ENCODE data around the gene CAPN15. TPM values are rescaled to one million over a fixed set of nuclear protein-coding genes. Genes with fewer than 3 reads are reported as not detected.

CAPN15 gene
- total RNA-seq, 2 donors from 2014 or later, result 55.3 to 76.1 TPM

GRCh38 chr16:556474-557173 lies 29.1 kb downstream of the CAPN15 start:
- Histone ChIP-seq H3K36me3 (ENCODE audit: control insufficient read depth, insufficient read depth, low read length) (no peaks in the 10 kb centered on the region), H3K4me1 (ENCODE audit: control insufficient read depth, insufficient read depth, low read length) (no peaks in the 10 kb centered on the region), H3K27ac (ENCODE audit: low read depth, low read length) (no peak overlapping the region), H3K9ac (ENCODE audit: extremely low read depth, low read length, poor library complexity, severe bottlenecking) (no peak overlapping the region), H3K4me3 (ENCODE audit: low read length) (no peak overlapping the region), H3K27me3 (ENCODE audit: control insufficient read depth, insufficient read depth, low read length, poor library complexity, severe bottlenecking) (peaks cover 34% of the 10 kb centered on the region), H3K9me3 (ENCODE audit: control insufficient read depth, low read length) (no peaks in the 10 kb centered on the region)
- Mint-ChIP-seq H3K9me3 (no peaks in the 10 kb centered on the region), H3K4me3 (no peak overlapping the region), H3K27ac (no peak overlapping the region), H3K27me3 (ENCODE audit: insufficient read depth) (peaks cover 20% of the 10 kb centered on the region), H3K4me1 (no peaks in the 10 kb centered on the region), H3K36me3 (ENCODE audit: low read depth) (peaks cover 5% of the 10 kb centered on the region)
- no peak for TF ChIP-seq CTCF (conservative IDR thresholded peaks at IDR 0.05)
- 90 to 93% methylated on average over 13 to 32 of the region's 32 CpGs for WGBS, 2 experiments (ENCODE audit: insufficient coverage in 1 of 2, insufficient read length in 1 of 2)
- DNase-seq, result no peak

GRCh38 chr16:557463-558297 lies 30.2 kb downstream of the CAPN15 start:
- 88 to 93% methylated on average over 16 to 23 of the region's 23 CpGs for WGBS, 2 experiments (ENCODE audit: insufficient coverage in 1 of 2, insufficient read length in 1 of 2)
- H3K27ac Mint-ChIP-seq, result no peak overlapping the region
- Histone ChIP-seq H3K9me3 (ENCODE audit: control insufficient read depth, low read length) (no peaks in the 10 kb centered on the region), H3K36me3 (ENCODE audit: control insufficient read depth, insufficient read depth, low read length) (no peaks in the 10 kb centered on the region), H3K27ac (ENCODE audit: low read depth, low read length) (no peak overlapping the region), H3K4me3 (ENCODE audit: low read length) (no peak overlapping the region), H3K9ac (ENCODE audit: extremely low read depth, low read length, poor library complexity, severe bottlenecking) (no peak overlapping the region), H3K4me1 (ENCODE audit: control insufficient read depth, insufficient read depth, low read length) (no peaks in the 10 kb centered on the region), H3K27me3 (ENCODE audit: control insufficient read depth, insufficient read depth, low read length, poor library complexity, severe bottlenecking) (peaks cover 44% of the 10 kb centered on the region)
- H3K36me3 Mint-ChIP-seq (ENCODE audit: low read depth), result peaks cover 5% of the 10 kb centered on the region
- no peak overlapping the region for H3K4me3 Mint-ChIP-seq
- H3K4me1 Mint-ChIP-seq, result no peaks in the 10 kb centered on the region
- DNase-seq, result no peak
- peaks cover 30% of the 10 kb centered on the region for H3K27me3 Mint-ChIP-seq (ENCODE audit: insufficient read depth)
- H3K9me3 Mint-ChIP-seq, result no peaks in the 10 kb centered on the region
- no peak for TF ChIP-seq CTCF (conservative IDR thresholded peaks at IDR 0.05)

GRCh38 chr16:558298-559020 lies 30.9 kb downstream of the CAPN15 start:
- DNase-seq, result no peak
- H3K27ac ChIP-seq (ENCODE audit: low read depth, low read length), result no peak overlapping the region
- Mint-ChIP-seq H3K27me3 (ENCODE audit: insufficient read depth) (peaks cover 30% of the 10 kb centered on the region), H3K4me1 (no peaks in the 10 kb centered on the region), H3K36me3 (ENCODE audit: low read depth) (peaks cover 3% of the 10 kb centered on the region), H3K9me3 (no peaks in the 10 kb centered on the region), H3K27ac (no peak overlapping the region), H3K4me3 (no peak overlapping the region)
- no peak for TF ChIP-seq CTCF (conservative IDR thresholded peaks at IDR 0.05)
- H3K4me3 ChIP-seq (ENCODE audit: low read length), result no peak overlapping the region
- no peaks in the 10 kb centered on the region for H3K4me1 ChIP-seq (ENCODE audit: control insufficient read depth, insufficient read depth, low read length)
- 88% methylated on average over 11 to 22 of the region's 22 CpGs for WGBS, 2 experiments (ENCODE audit: insufficient coverage in 1 of 2, insufficient read length in 1 of 2)
- peaks cover 45% of the 10 kb centered on the region for H3K27me3 ChIP-seq (ENCODE audit: control insufficient read depth, insufficient read depth, low read length, poor library complexity, severe bottlenecking)
- H3K9ac ChIP-seq (ENCODE audit: extremely low read depth, low read length, poor library complexity, severe bottlenecking), result no peak overlapping the region
- H3K36me3 ChIP-seq (ENCODE audit: control insufficient read depth, insufficient read depth, low read length), result no peaks in the 10 kb centered on the region
- no peaks in the 10 kb centered on the region for H3K9me3 ChIP-seq (ENCODE audit: control insufficient read depth, low read length)

All from endodermal cell (in vitro differentiated cells).